ENCODE measurements around the gene OR4D2.

OR4D2 gene

DNA sequence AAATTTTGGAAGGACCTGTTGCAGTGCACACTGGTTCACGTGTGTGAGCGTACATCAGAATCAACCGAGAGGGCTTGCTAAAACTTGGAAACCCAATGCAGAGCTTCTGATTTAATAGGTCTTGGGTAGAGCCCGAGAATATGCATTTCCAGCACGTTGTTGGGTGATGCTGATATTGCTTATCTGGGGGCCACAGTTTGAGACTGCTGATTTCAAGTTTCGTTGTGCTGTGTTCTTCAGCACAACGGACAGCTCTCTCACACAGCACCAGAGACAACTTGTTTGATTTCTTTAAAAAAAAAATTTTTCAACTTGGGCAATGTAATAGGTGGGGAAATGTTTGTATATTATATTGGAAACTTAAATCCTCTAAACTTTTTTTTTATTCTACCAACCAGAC lies 9.4 kb downstream of the OR4D2 start:
- POLR2A ChIA-PET: no interaction called here
- CTCF ChIA-PET: interaction anchor here (0.7 to 1.3 kb wide), 6 partner anchors 8 to 56 kb away, joined by 3 to 11 read pairs (median 4); no protein-coding TSS in a partner anchor

DNA sequence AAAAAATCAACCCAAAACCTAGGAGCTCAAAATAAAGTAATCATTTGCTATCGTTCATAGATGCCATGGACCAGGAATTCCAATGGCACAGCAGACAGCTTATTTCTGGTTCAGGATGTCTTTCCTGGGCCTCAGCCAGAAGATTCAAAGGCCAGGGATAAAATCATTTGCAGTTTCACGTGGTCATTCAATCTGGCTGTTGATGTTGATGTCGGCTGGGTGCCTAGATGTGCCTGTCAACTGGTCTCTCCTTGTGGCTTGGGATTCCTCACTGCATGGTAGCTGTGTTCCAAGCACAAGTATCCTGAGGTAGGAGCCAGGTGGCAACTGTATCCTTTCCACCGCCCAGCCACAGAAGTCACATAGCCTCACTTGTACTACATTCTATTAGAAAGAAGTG lies 15.0 kb downstream of the OR4D2 start:
- Histone ChIP-seq H3K9me3 (ENCODE audit: control insufficient read depth, insufficient read depth, low read depth, low read length) (no peaks in the 10 kb centered on the region), H3K4me1 (ENCODE audit: control insufficient read depth, insufficient read depth, low read length) (no peaks in the 10 kb centered on the region), H3K4me3 (ENCODE audit: low read depth, low read length) (no peak overlapping the region), H3K36me3 (ENCODE audit: control insufficient read depth in 2 of 2, insufficient read depth in 1 of 2, low read length in 2 of 2) (no peaks in the 10 kb centered on the region), H3K27ac (ENCODE audit: extremely low read depth, low read depth, low read length) (no peak overlapping the region)
- POLR2A ChIA-PET: interaction anchor here (0.6 kb wide), 1 partner anchor 14 kb away, joined by 5 read pairs; no protein-coding TSS in a partner anchor
- TF ChIP-seq ZNF155 (tag by site-specific recombination; IDR thresholded peaks at IDR 0.05): no peak
- TF ChIP-seq ZFP69B (tag by site-specific recombination; IDR thresholded peaks at IDR 0.05): no peak
- no peak for TF ChIP-seq HOXA7 (CRISPR knock-in tag; IDR thresholded peaks at IDR 0.05; ENCODE audit: borderline replicate concordance)
- no peak for TF ChIP-seq ZNF664 (tag by site-specific recombination; IDR thresholded peaks at IDR 0.05)
- CTCF ChIA-PET: interaction anchor here (0.5 to 1.7 kb wide), 4 partner anchors 9 to 387 kb away, joined by 3 to 7 read pairs (median 6); no protein-coding TSS in a partner anchor

More for the DNA sequence above, 9.4 kb downstream of the OR4D2 start:
- H3K27ac ChIP-seq (ENCODE audit: extremely low read depth, low read depth, low read length): no peak overlapping the region
- H3K9me3 ChIP-seq (ENCODE audit: control insufficient read depth, insufficient read depth, low read depth, low read length): no peaks in the 10 kb centered on the region
- no peaks in the 10 kb centered on the region for H3K36me3 ChIP-seq (ENCODE audit: control insufficient read depth in 2 of 2, insufficient read depth in 1 of 2, low read length in 2 of 2)
- no peak overlapping the region for H3K4me3 ChIP-seq (ENCODE audit: low read depth, low read length)
- TF ChIP-seq ZNF132 (tag by site-specific recombination; IDR thresholded peaks at IDR 0.05; ENCODE audit: borderline replicate concordance) (no peak), SCRT1 (tag by site-specific recombination; IDR thresholded peaks at IDR 0.05; ENCODE audit: borderline replicate concordance) (peak; percentile 69; the same call in 1 of the 2 replicates), SCRT2 (tag by site-specific recombination; IDR thresholded peaks at IDR 0.05) (peak; percentile 75)
- TF ChIP-seq, protein P1, sequence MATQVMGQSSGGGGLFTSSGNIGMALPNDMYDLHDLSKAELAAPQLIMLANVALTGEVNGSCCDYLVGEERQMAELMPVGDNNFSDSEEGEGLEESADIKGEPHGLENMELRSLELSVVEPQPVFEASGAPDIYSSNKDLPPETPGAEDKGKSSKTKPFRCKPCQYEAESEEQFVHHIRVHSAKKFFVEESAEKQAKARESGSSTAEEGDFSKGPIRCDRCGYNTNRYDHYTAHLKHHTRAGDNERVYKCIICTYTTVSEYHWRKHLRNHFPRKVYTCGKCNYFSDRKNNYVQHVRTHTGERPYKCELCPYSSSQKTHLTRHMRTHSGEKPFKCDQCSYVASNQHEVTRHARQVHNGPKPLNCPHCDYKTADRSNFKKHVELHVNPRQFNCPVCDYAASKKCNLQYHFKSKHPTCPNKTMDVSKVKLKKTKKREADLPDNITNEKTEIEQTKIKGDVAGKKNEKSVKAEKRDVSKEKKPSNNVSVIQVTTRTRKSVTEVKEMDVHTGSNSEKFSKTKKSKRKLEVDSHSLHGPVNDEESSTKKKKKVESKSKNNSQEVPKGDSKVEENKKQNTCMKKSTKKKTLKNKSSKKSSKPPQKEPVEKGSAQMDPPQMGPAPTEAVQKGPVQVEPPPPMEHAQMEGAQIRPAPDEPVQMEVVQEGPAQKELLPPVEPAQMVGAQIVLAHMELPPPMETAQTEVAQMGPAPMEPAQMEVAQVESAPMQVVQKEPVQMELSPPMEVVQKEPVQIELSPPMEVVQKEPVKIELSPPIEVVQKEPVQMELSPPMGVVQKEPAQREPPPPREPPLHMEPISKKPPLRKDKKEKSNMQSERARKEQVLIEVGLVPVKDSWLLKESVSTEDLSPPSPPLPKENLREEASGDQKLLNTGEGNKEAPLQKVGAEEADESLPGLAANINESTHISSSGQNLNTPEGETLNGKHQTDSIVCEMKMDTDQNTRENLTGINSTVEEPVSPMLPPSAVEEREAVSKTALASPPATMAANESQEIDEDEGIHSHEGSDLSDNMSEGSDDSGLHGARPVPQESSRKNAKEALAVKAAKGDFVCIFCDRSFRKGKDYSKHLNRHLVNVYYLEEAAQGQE (tag by site-specific recombination; IDR thresholded peaks at IDR 0.05): peak; percentile 92
- H3K4me1 ChIP-seq (ENCODE audit: control insufficient read depth, insufficient read depth, low read length): no peaks in the 10 kb centered on the region

DNA sequence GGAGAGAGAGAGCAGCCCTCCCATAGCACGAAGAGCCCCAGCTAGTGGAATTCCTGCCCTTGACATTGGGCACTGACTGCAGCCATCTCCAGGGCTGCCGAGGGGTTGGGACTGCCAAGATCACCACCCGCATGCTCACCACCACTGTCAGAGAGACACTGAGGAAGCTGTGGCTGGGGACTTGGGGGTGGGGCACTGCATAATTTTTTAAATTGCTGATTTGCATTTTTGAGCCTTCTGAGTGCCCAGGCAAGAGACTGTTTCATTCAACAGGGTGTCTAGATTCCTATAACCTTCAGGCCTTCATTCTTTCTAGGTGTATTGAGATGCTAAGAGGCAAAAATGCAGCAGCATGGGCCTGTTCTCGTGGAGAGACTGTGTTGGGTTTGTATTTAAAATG lies 16.7 kb downstream of the OR4D2 start:
- H3K36me3 ChIP-seq (ENCODE audit: control insufficient read depth in 2 of 2, insufficient read depth in 1 of 2, low read length in 2 of 2): no peaks in the 10 kb centered on the region
- H3K27ac ChIP-seq (ENCODE audit: extremely low read depth, low read depth, low read length): no peak overlapping the region
- H3K9me3 ChIP-seq (ENCODE audit: control insufficient read depth, insufficient read depth, low read depth, low read length): no peaks in the 10 kb centered on the region
- ChIA-PET POLR2A (no interaction called here), CTCF (interaction anchor here (0.6 to 2.1 kb wide), 2 partner anchors 11 to 1098 kb away, joined by 3 to 7 read pairs; no protein-coding TSS in a partner anchor)
- no peaks in the 10 kb centered on the region for H3K4me1 ChIP-seq (ENCODE audit: control insufficient read depth, insufficient read depth, low read length)
- no peak overlapping the region for H3K4me3 ChIP-seq (ENCODE audit: low read depth, low read length)
- TF ChIP-seq, protein P2, sequence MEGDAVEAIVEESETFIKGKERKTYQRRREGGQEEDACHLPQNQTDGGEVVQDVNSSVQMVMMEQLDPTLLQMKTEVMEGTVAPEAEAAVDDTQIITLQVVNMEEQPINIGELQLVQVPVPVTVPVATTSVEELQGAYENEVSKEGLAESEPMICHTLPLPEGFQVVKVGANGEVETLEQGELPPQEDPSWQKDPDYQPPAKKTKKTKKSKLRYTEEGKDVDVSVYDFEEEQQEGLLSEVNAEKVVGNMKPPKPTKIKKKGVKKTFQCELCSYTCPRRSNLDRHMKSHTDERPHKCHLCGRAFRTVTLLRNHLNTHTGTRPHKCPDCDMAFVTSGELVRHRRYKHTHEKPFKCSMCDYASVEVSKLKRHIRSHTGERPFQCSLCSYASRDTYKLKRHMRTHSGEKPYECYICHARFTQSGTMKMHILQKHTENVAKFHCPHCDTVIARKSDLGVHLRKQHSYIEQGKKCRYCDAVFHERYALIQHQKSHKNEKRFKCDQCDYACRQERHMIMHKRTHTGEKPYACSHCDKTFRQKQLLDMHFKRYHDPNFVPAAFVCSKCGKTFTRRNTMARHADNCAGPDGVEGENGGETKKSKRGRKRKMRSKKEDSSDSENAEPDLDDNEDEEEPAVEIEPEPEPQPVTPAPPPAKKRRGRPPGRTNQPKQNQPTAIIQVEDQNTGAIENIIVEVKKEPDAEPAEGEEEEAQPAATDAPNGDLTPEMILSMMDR (tag by site-specific recombination; IDR thresholded peaks at IDR 0.05): no peak
- TF ChIP-seq, protein P3, sequence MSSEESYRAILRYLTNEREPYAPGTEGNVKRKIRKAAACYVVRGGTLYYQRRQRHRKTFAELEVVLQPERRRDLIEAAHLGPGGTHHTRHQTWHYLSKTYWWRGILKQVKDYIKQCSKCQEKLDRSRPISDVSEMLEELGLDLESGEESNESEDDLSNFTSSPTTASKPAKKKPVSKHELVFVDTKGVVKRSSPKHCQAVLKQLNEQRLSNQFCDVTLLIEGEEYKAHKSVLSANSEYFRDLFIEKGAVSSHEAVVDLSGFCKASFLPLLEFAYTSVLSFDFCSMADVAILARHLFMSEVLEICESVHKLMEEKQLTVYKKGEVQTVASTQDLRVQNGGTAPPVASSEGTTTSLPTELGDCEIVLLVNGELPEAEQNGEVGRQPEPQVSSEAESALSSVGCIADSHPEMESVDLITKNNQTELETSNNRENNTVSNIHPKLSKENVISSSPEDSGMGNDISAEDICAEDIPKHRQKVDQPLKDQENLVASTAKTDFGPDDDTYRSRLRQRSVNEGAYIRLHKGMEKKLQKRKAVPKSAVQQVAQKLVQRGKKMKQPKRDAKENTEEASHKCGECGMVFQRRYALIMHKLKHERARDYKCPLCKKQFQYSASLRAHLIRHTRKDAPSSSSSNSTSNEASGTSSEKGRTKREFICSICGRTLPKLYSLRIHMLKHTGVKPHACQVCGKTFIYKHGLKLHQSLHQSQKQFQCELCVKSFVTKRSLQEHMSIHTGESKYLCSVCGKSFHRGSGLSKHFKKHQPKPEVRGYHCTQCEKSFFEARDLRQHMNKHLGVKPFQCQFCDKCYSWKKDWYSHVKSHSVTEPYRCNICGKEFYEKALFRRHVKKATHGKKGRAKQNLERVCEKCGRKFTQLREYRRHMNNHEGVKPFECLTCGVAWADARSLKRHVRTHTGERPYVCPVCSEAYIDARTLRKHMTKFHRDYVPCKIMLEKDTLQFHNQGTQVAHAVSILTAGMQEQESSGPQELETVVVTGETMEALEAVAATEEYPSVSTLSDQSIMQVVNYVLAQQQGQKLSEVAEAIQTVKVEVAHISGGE (tag by site-specific recombination; conservative IDR thresholded peaks at IDR 0.05; ENCODE audit: low read depth): no peak
- TF ChIP-seq TCF7L2 (IDR thresholded peaks at IDR 0.05; ENCODE audit: borderline replicate concordance, low read depth, low read length): no peak
- TF ChIP-seq, protein P4, sequence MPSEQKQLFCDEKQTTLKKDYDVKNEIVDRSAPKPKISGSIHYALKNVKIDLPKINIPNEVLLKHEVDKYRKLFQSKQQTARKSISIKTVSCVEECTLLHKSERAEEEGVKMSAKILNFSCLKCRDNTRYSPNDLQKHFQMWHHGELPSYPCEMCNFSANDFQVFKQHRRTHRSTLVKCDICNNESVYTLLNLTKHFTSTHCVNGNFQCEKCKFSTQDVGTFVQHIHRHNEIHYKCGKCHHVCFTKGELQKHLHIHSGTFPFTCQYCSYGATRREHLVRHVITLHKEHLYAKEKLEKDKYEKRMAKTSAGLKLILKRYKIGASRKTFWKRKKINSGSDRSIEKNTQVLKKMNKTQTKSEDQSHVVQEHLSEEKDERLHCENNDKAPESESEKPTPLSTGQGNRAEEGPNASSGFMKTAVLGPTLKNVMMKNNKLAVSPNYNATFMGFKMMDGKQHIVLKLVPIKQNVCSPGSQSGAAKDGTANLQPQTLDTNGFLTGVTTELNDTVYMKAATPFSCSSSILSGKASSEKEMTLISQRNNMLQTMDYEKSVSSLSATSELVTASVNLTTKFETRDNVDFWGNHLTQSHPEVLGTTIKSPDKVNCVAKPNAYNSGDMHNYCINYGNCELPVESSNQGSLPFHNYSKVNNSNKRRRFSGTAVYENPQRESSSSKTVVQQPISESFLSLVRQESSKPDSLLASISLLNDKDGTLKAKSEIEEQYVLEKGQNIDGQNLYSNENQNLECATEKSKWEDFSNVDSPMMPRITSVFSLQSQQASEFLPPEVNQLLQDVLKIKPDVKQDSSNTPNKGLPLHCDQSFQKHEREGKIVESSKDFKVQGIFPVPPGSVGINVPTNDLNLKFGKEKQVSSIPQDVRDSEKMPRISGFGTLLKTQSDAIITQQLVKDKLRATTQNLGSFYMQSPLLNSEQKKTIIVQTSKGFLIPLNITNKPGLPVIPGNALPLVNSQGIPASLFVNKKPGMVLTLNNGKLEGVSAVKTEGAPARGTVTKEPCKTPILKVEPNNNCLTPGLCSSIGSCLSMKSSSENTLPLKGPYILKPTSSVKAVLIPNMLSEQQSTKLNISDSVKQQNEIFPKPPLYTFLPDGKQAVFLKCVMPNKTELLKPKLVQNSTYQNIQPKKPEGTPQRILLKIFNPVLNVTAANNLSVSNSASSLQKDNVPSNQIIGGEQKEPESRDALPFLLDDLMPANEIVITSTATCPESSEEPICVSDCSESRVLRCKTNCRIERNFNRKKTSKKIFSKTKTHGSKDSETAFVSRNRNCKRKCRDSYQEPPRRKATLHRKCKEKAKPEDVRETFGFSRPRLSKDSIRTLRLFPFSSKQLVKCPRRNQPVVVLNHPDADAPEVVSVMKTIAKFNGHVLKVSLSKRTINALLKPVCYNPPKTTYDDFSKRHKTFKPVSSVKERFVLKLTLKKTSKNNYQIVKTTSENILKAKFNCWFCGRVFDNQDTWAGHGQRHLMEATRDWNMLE (tag by site-specific recombination; conservative IDR thresholded peaks at IDR 0.05; ENCODE audit: low read depth): no peak
- no peak for TF ChIP-seq ZNF514 (tag by site-specific recombination; IDR thresholded peaks at IDR 0.05)
- TF ChIP-seq ZNF354C (tag by site-specific recombination; IDR thresholded peaks at IDR 0.05; ENCODE audit: borderline replicate concordance, low read depth): no peak

Measured in HEK293 (cell line).